ENCODE measurements around the gene RNF4. TPM values are rescaled to one million over a fixed set of nuclear protein-coding genes. Genes with fewer than 3 reads are reported as not detected.

Gene RNF4
- total RNA-seq, 6 experiments from 2014 or later, result 46.1 to 52.8 (median 49.9) TPM

- no peak for DNase-seq
- no peak for TF ChIP-seq CTCF (IDR thresholded peaks at IDR 0.05)
- H3K9me3 Mint-ChIP-seq, result no peaks in the 10 kb centered on the region
- no peak overlapping the region for H3K27ac Mint-ChIP-seq
- H3K4me1 Mint-ChIP-seq (ENCODE audit: low read depth), result no peaks in the 10 kb centered on the region
- H3K4me3 Mint-ChIP-seq, result no peak overlapping the region
- H3K27me3 Mint-ChIP-seq (ENCODE audit: insufficient read depth), result peaks cover 13% of the 10 kb centered on the region
- H3K36me3 Mint-ChIP-seq (ENCODE audit: low read depth), result no peaks in the 10 kb centered on the region
Measured at GRCh38 chr4:2449051-2449450, 19.9 kb upstream of the RNF4 start.

- no peak overlapping the region for H3K4me3 Mint-ChIP-seq
- no peaks in the 10 kb centered on the region for H3K4me1 Mint-ChIP-seq (ENCODE audit: low read depth)
- no peak for TF ChIP-seq CTCF (IDR thresholded peaks at IDR 0.05)
- no peaks in the 10 kb centered on the region for H3K9me3 Mint-ChIP-seq
- peaks cover 13% of the 10 kb centered on the region for H3K27me3 Mint-ChIP-seq (ENCODE audit: insufficient read depth)
- H3K36me3 Mint-ChIP-seq (ENCODE audit: low read depth), result no peaks in the 10 kb centered on the region
- no peak overlapping the region for H3K27ac Mint-ChIP-seq
- DNase-seq, result no peak
Measured at GRCh38 chr4:2449511-2450392, 19.2 kb upstream of the RNF4 start.

GRCh38 chr4:2450394-2451035 lies 18.4 kb upstream of the RNF4 start:
- no peak for TF ChIP-seq CTCF (IDR thresholded peaks at IDR 0.05)
- H3K36me3 Mint-ChIP-seq (ENCODE audit: low read depth), result no peaks in the 10 kb centered on the region
- no peaks in the 10 kb centered on the region for H3K9me3 Mint-ChIP-seq
- H3K27ac Mint-ChIP-seq, result no peak overlapping the region
- H3K4me3 Mint-ChIP-seq, result no peak overlapping the region
- no peak for DNase-seq
- H3K4me1 Mint-ChIP-seq (ENCODE audit: low read depth), result no peaks in the 10 kb centered on the region
- peaks cover 13% of the 10 kb centered on the region for H3K27me3 Mint-ChIP-seq (ENCODE audit: insufficient read depth)

GRCh38 chr4:2451036-2451520 lies 17.8 kb upstream of the RNF4 start:
- DNase-seq, result no peak
- H3K4me3 Mint-ChIP-seq, result no peak overlapping the region
- no peak overlapping the region for H3K27ac Mint-ChIP-seq
- H3K36me3 Mint-ChIP-seq (ENCODE audit: low read depth), result no peaks in the 10 kb centered on the region
- peaks cover 11% of the 10 kb centered on the region for H3K27me3 Mint-ChIP-seq (ENCODE audit: insufficient read depth)
- H3K4me1 Mint-ChIP-seq (ENCODE audit: low read depth), result no peaks in the 10 kb centered on the region
- TF ChIP-seq CTCF (IDR thresholded peaks at IDR 0.05), result no peak
- no peaks in the 10 kb centered on the region for H3K9me3 Mint-ChIP-seq

GRCh38 chr4:2451821-2452785 lies 16.8 kb upstream of the RNF4 start:
- no peak for TF ChIP-seq CTCF (IDR thresholded peaks at IDR 0.05)
- no peak for DNase-seq
- peaks cover 14% of the 10 kb centered on the region for H3K27me3 Mint-ChIP-seq (ENCODE audit: insufficient read depth)

More at GRCh38 chr4:2451821-2452785, 16.8 kb upstream of the RNF4 start:
- Mint-ChIP-seq H3K4me3 (no peak overlapping the region), H3K36me3 (ENCODE audit: low read depth) (no peaks in the 10 kb centered on the region), H3K4me1 (ENCODE audit: low read depth) (no peaks in the 10 kb centered on the region), H3K27ac (no peak overlapping the region), H3K9me3 (no peaks in the 10 kb centered on the region)
